ENCODE data around the gene ERBB4.

DNA sequence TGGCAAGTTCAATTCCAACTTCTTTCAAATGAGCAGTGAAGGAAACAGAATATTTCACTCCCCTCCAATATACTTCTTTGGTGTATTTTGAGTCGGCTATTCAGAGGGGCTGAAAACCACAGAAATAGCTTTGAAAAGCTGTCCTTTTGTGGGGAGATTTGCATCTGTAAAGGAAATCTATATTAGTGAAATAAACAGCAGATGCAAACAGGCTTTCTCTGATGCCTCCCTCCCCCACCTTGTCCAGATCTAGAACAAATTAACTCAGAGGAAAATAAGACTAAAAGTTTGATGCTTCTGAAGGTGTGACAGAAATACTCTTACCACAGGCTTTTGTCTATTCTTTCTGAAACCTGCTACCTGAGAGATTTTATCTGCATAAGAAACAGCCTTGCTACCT, 1173.7 kb downstream of the ERBB4 start:
- TF ChIP-seq ZNF274 (IDR thresholded peaks at IDR 0.05; ENCODE audit: insufficient read depth, insufficient read length) (no peak), TCF12 (IDR thresholded peaks at IDR 0.05; ENCODE audit: low read depth, low read length) (no peak), CHD1 (IDR thresholded peaks at IDR 0.05; ENCODE audit: low read depth, low read length) (no peak), RAD21 (IDR thresholded peaks at IDR 0.05; ENCODE audit: insufficient read depth, low read depth, low read length) (no peak), ETV6 (conservative IDR thresholded peaks at IDR 0.05 in 1 of 2, IDR thresholded peaks at IDR 0.05 in 1 of 2; ENCODE audit: borderline replicate concordance in 1 of 2, low read depth in 1 of 2) (no peak), KDM1A (IDR thresholded peaks at IDR 0.05; ENCODE audit: borderline replicate concordance) (no peak)
- TF ChIP-seq, protein P1, sequence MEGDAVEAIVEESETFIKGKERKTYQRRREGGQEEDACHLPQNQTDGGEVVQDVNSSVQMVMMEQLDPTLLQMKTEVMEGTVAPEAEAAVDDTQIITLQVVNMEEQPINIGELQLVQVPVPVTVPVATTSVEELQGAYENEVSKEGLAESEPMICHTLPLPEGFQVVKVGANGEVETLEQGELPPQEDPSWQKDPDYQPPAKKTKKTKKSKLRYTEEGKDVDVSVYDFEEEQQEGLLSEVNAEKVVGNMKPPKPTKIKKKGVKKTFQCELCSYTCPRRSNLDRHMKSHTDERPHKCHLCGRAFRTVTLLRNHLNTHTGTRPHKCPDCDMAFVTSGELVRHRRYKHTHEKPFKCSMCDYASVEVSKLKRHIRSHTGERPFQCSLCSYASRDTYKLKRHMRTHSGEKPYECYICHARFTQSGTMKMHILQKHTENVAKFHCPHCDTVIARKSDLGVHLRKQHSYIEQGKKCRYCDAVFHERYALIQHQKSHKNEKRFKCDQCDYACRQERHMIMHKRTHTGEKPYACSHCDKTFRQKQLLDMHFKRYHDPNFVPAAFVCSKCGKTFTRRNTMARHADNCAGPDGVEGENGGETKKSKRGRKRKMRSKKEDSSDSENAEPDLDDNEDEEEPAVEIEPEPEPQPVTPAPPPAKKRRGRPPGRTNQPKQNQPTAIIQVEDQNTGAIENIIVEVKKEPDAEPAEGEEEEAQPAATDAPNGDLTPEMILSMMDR (IDR thresholded peaks at IDR 0.05 in 2 of 3, conservative IDR thresholded peaks at IDR 0.05 in 1 of 3; ENCODE audit: control insufficient read depth in 2 of 3, extremely low read depth in 1 of 3, insufficient read depth in 1 of 3, low read depth in 3 of 3, low read length in 3 of 3), result no peak
